ENCODE data around the gene RRP15.

Gene RRP15

GRCh38 chr1:218284917-218285635 lies at the start of gene RRP15:
RRP15 (plus strand) TSS chr1:218285293; CDS start chr1:218285317, 24 bp downstream.
- DNase-seq (ENCODE audit: low spot score) (peak; percentile 73), FAIRE-seq (no peak)

GRCh38 chr1:218242171-218242570 lies 42.9 kb upstream of the RRP15 start:
- DNase-seq (ENCODE audit: low spot score) (no peak), FAIRE-seq (no peak)

- FAIRE-seq (no peak), DNase-seq (ENCODE audit: low spot score) (no peak)
Observed at GRCh38 chr1:218247339-218247738, 37.8 kb upstream of the RRP15 start.

GRCh38 chr1:218249338-218250140 lies 35.6 kb upstream of the RRP15 start:
- FAIRE-seq (no peak), DNase-seq (ENCODE audit: low spot score) (no peak)

DNA sequence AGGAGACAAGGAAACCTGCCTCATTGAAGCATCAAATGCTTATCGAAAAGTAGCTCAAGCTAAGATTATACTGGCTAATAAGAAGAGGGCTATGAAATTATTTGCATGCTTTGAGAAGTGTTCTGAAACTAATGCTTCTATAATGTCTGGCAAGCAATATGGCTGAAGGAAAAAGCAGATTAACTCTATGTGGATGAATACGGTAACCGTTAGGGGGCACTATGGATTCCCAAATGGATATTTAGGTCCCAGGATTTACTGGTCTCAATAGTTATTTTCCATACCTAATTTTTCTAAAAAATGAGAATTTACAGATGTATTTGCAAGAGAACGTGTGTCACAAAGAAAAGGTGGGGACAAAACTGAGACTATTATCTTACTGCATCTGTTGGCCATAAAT lies 34.6 kb upstream of the RRP15 start:
- no peak for FAIRE-seq

DNA sequence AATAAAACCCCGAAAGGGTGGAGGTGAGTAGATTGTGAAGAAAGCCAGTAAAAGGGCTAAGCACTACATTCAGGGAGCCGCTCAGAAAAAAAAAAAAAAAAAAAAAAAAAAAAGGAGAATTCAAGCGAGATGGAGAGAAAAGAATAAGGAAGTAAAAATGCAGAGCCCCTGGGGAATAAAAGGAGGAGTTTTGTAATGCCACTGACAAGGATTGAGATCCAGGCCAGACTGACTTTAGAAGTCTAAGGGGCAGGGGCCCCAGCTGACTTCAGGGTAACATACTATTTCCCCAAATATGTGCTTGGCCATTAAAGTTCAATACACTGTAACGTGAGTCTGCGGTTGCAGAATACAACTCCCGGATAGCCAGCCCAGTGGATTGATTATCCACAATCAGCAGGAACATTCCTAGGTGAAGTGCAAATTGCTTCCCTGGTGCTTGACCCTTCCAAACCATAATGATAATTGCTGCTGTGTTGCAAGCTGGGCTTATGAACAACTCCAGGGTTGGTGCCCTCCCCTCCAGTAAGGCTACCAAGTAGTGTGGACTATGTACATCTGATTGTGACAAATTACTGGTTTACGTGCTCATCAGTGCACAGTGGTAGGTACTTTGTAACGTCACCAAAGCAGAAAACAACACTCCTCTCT lies 30.7 kb upstream of the RRP15 start:
- FAIRE-seq = no peak
- no peak for DNase-seq (ENCODE audit: low spot score)

More for the DNA sequence above, 34.6 kb upstream of the RRP15 start:
- DNase-seq (ENCODE audit: low spot score) = no peak

DNA sequence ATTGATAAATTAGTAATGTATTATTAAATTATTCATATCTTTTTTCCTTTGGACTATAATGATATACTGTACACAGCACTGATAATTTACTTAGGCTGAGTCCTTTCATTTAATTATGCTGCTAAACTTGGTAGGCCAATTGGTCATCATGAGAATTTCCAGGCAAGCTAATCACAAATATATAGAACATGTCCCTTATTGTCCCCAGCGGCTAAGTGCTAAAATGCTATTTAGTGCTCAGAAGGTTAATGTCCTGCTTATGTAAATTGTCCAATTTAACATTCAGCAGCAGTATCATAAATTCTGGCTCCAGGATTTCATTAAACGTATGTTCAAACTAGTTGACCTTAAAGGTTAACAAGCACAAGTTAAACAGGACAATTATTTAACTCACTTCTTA lies 30.0 kb upstream of the RRP15 start:
- FAIRE-seq (no peak), DNase-seq (ENCODE audit: low spot score) (no peak)

- FAIRE-seq (no peak), DNase-seq (ENCODE audit: low spot score) (no peak)
Observed at GRCh38 chr1:218257371-218257770, 27.7 kb upstream of the RRP15 start.

GRCh38 chr1:218257971-218258370 lies 27.1 kb upstream of the RRP15 start:
- FAIRE-seq (no peak), DNase-seq (ENCODE audit: low spot score) (no peak)

- DNase-seq (ENCODE audit: low spot score) (no peak), FAIRE-seq (no peak)
Observed at GRCh38 chr1:218259339-218259738, 25.8 kb upstream of the RRP15 start.

DNA sequence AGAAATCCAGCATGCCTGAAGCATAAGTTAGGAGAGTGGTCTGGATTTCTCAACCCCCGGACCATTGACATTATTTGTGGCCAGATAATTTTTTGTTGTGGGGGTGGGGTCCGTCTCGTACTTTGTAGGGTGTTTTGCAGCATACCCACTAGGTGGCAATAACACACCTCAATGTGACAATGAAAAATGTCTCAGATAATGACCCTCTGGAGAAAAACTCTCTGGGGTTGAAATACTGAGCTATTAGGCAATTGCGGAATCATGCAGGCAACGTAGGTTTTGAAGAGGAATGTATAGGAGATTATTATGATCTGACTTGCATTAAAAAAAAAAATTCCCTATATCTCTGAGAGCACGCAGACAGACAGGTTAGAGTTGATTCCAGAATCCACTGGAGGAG lies 25.3 kb upstream of the RRP15 start:
- no peak for FAIRE-seq
- DNase-seq (ENCODE audit: low spot score) = peak; percentile 25

GRCh38 chr1:218262259-218262658 lies 22.8 kb upstream of the RRP15 start:
- no peak for FAIRE-seq
- DNase-seq (ENCODE audit: low spot score) = no peak

GRCh38 chr1:218266356-218266755 lies 18.7 kb upstream of the RRP15 start:
- no peak for FAIRE-seq
- DNase-seq (ENCODE audit: low spot score) = no peak

DNA sequence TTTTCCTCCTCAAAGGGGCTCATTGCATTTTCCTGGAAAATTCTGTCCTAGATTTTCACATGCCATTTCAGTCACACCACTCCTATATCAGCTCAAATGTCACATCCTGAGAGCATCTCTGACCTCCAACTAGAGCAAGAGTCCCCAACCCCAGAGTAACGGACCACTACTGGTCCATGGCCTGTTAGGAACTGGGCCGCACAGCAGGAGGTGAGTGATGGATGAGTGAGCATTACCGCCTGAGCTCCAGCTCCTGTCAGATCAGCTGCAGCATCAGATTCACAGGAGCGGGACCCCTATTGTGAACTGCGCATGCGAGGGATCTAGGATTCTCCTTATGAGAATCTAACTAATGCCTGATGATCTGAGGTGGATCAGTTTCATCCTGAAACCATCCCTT lies 12.7 kb upstream of the RRP15 start:
- no peak for DNase-seq (ENCODE audit: low spot score)
- no peak for FAIRE-seq

GRCh38 chr1:218273762-218274479 lies 11.2 kb upstream of the RRP15 start:
- FAIRE-seq = no peak
- no peak for DNase-seq (ENCODE audit: low spot score)

- DNase-seq (ENCODE audit: low spot score) = no peak
- no peak for FAIRE-seq
Observed at GRCh38 chr1:218274511-218274910, 10.6 kb upstream of the RRP15 start.

- DNase-seq (ENCODE audit: low spot score) (no peak), FAIRE-seq (no peak)
Observed at GRCh38 chr1:218275823-218276222, 9.3 kb upstream of the RRP15 start.

DNA sequence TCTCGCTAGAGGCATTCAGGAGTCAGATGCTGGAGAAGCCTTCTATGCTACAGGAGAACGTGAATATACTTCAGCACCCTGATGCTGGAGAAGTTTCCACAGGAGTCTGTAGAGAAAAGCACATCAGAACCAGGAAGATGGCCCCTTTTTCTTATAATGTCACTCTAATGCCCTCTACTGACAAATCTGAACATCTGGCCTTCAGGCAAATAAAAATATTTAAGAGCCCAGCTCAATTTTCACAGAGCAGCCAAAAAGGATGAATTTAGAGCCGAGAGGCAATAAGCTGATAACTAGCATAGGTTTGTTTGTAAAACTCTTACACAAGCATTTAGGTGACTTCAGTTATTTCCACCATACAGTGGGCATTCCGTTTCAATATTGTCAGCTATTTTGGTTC lies 3.8 kb upstream of the RRP15 start:
- no peak for DNase-seq (ENCODE audit: low spot score)
- no peak for FAIRE-seq

DNA sequence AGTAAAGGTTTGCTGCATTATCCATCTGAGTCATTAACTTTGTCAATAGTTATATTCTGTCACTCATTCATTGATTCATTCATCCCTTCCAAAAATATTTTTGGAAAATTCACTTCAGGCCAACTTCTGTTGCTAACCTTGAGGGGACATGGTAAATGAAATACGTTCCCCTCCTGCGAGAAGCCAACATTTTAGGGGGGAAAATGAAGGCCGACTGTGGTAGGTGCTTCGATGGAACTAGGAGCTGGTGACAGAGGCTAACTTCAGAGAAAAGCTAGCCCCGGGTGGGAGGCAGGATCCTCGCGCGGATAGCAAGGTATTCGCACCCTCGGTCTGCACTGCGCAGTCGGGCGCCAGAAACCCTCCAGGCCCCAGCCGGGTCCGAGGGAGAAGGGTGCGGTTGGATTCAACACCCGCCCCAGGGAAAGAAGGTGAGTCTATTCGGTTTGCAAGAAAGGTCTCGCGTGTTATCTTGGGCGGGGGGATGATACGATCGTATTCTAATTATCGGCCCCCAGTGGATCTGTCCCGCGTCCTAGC lies 646 bp upstream of the RRP15 start:
- FAIRE-seq = no peak
- no peak for DNase-seq (ENCODE audit: low spot score)

DNA sequence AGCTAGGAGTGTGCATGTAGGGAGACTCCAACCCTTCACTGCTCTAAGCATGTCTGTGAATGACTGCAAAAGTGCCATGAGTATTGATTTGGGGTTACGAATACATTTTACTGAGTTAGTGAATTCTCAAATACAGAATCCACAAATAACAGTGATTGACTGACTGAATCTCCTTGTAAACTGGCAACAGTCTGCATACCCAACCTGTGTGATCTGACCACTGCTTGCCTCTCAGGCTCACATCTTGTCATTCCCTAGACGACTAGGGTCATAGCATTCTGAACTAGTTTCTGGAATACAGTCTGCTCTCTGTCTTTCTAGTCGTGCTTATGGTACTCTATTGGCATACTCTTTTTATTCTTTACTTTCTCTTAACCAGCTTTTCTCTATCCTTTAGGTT lies 7.4 kb downstream of the RRP15 start:
- DNase-seq (ENCODE audit: low spot score) = no peak
- no peak for FAIRE-seq

GRCh38 chr1:218294546-218294945 lies 9.5 kb downstream of the RRP15 start:
- FAIRE-seq (no peak), DNase-seq (ENCODE audit: low spot score) (no peak)
